ENCODE measurements around the gene GPN2.

DNA sequence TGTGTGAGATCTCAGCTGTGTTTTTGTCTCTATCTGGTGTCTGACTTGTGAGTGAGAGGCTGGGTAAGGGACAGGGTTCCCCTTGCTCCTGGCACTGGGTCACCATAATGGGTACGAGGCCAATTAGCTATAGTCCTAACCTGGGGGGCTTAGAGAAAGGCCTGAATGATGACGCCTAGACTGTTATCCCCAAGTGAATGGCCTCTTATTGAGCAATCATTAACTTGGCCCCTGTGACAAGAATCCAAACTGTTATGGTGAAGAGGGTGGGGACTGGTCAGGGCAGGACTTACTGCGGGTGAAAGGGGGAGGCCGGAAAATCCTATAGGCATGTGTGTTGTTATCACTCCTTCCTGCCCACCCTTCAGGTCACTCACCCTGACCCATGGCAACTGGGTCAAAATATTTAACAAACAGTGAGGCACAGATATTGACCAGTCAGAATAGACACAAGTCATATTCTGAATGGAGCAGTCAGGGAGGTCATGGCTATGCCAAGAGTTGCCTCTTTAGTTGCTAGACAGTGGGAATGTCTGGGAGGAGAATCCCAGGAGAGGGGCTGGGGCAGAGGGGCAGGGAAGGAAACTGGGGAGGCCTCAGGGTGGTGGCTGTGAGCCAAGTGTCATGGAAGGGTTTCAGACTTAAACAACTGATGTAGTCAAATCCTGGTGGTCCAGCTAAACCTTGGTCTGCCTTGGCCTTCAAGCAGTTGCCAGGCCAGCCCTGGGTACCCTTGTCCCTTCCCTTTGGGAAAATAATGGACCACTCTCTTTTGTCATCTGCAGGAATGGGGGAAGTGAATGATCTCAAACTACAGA, 20.5 kb upstream of the GPN2 start:
- TF ChIP-seq, protein P1, sequence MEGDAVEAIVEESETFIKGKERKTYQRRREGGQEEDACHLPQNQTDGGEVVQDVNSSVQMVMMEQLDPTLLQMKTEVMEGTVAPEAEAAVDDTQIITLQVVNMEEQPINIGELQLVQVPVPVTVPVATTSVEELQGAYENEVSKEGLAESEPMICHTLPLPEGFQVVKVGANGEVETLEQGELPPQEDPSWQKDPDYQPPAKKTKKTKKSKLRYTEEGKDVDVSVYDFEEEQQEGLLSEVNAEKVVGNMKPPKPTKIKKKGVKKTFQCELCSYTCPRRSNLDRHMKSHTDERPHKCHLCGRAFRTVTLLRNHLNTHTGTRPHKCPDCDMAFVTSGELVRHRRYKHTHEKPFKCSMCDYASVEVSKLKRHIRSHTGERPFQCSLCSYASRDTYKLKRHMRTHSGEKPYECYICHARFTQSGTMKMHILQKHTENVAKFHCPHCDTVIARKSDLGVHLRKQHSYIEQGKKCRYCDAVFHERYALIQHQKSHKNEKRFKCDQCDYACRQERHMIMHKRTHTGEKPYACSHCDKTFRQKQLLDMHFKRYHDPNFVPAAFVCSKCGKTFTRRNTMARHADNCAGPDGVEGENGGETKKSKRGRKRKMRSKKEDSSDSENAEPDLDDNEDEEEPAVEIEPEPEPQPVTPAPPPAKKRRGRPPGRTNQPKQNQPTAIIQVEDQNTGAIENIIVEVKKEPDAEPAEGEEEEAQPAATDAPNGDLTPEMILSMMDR (IDR thresholded peaks at IDR 0.05) = no peak
- no peak for TF ChIP-seq POLR2A (IDR thresholded peaks at IDR 0.05)
